Adrenal gland (tissue), 5 donors: ENCODE results near the gene HCFC2.

Experiments
- CTCF ChIP-seq, 6 experiments: fragments of 450-650 bp in 4 of 6; fragments of 200-600 bp in 2 of 6; sonication (generic) in 1 of 6; IDR thresholded peaks; 1 replicate in 5 of 6; 2 replicates in 1 of 6; pipeline versions ENCODE4 v1.5.1 to v1.8.0; 2016 to 2021; ENCODE audit warnings: antibody characterized with exemption in 6 of 6, mild to moderate bottlenecking in 2 of 6, moderate library complexity in 1 of 6
- POLR2A ChIP-seq, 2 donors: fragments of 450-650 bp; IDR thresholded peaks; one replicate each; pipeline ENCODE4 v1.6.1; 2017; ENCODE audit warnings: antibody characterized with exemption in 2 of 2, mild to moderate bottlenecking in 2 of 2, moderate library complexity in 1 of 2
- donor health status: DM: no; HTN: no; CAD: no.

GRCh38 chr12:104072099-104072498, 7.8 kb downstream of the HCFC2 start:
- TF ChIP-seq CTCF (IDR thresholded peaks at IDR 0.05) (no peak), POLR2A (IDR thresholded peaks at IDR 0.05) (no peak)
